ENCODE data around the gene SPATS2L.

SPATS2L gene

GRCh38 chr2:200483729-200484198 is 177.3 kb downstream of the SPATS2L start:
- no peaks in the 10 kb centered on the region for H3K27me3 ChIP-seq (ENCODE audit: control insufficient read depth in 2 of 2, insufficient read depth in 2 of 2, low read length in 2 of 2)
- peaks cover 5% of the 10 kb centered on the region in 2 donors for H3K36me3 ChIP-seq (ENCODE audit: control insufficient read depth in 2 of 2, insufficient read depth in 2 of 2, low read length in 2 of 2)
- no peak overlapping the region for H3K27ac ChIP-seq (ENCODE audit: low read depth in 2 of 2, low read length in 2 of 2)
- no peak overlapping the region for H3K4me3 ChIP-seq (ENCODE audit: low read length in 2 of 2)
- no peaks in the 10 kb centered on the region for H3K9me3 ChIP-seq (ENCODE audit: control insufficient read depth in 2 of 2, low read length in 2 of 2)
- peaks cover 0 to 5% of the 10 kb centered on the region in 2 donors for H3K4me1 ChIP-seq (ENCODE audit: control insufficient read depth in 2 of 2, insufficient read depth in 2 of 2, low read length in 2 of 2)
- H3K9ac ChIP-seq (ENCODE audit: low read depth in 1 of 2, low read length in 2 of 2) = no peak overlapping the region

DNA sequence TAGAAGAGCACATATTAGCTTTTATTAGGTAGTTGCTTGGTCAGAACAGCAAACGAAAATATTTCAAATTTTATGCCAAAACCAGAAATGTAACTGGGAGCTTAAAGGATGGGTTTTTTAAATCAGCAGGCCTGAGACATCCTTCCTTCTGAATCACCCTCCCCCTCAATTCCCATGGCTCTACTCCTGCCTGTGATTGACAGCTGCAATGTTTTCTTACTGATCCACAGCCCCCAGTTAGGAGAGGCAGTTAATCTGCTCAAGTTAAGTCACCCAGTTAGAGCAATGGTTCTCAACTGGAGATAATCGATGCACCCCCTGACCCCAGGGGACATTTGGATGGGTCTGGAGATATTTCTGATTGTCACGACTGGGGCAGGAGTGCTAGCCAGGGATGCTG is 178.4 kb downstream of the SPATS2L start:
- Histone ChIP-seq H3K4me3 (ENCODE audit: low read length in 2 of 2) (no peak overlapping the region), H3K4me1 (ENCODE audit: control insufficient read depth in 2 of 2, insufficient read depth in 2 of 2, low read length in 2 of 2) (peaks cover 0 to 5% of the 10 kb centered on the region in 2 donors), H3K27me3 (ENCODE audit: control insufficient read depth in 2 of 2, insufficient read depth in 2 of 2, low read length in 2 of 2) (no peaks in the 10 kb centered on the region), H3K36me3 (ENCODE audit: control insufficient read depth in 2 of 2, insufficient read depth in 2 of 2, low read length in 2 of 2) (peaks cover 2 to 8% of the 10 kb centered on the region in 2 donors), H3K9me3 (ENCODE audit: control insufficient read depth in 2 of 2, low read length in 2 of 2) (no peaks in the 10 kb centered on the region), H3K27ac (ENCODE audit: low read depth in 2 of 2, low read length in 2 of 2) (no peak overlapping the region), H3K9ac (ENCODE audit: low read depth in 1 of 2, low read length in 2 of 2) (no peak overlapping the region)

GRCh38 chr2:200486529-200486928 is 180.0 kb downstream of the SPATS2L start:
- H3K27me3 ChIP-seq (ENCODE audit: control insufficient read depth in 2 of 2, insufficient read depth in 2 of 2, low read length in 2 of 2) = no peaks in the 10 kb centered on the region
- peaks cover 0 to 5% of the 10 kb centered on the region in 2 donors for H3K4me1 ChIP-seq (ENCODE audit: control insufficient read depth in 2 of 2, insufficient read depth in 2 of 2, low read length in 2 of 2)
- H3K27ac ChIP-seq (ENCODE audit: low read depth in 2 of 2, low read length in 2 of 2) = no peak overlapping the region
- H3K9me3 ChIP-seq (ENCODE audit: control insufficient read depth in 2 of 2, low read length in 2 of 2) = no peaks in the 10 kb centered on the region
- H3K9ac ChIP-seq (ENCODE audit: low read depth in 1 of 2, low read length in 2 of 2) = no peak overlapping the region
- H3K36me3 ChIP-seq (ENCODE audit: control insufficient read depth in 2 of 2, insufficient read depth in 2 of 2, low read length in 2 of 2) = peaks cover 16 to 17% of the 10 kb centered on the region in 2 donors
- no peak overlapping the region for H3K4me3 ChIP-seq (ENCODE audit: low read length in 2 of 2)

DNA sequence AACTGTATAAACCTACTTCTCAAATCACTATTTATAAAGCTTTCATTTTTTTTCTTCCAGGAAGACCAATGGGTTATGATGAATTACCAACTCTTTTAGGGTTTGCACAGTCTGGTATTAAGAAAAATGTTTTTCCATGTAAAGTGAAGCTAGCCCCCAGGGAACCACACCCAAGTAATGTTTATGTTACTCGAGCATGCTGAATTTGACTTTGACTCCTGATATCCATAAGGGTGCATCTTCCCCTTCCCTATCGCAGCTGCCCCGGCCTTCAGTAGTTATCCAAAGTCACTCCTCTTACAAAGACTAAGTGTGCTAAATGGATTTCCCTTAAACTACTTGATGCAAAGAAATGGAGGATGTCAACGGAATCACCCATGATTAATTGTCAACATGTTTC is 181.7 kb downstream of the SPATS2L start:
- H3K9ac ChIP-seq (ENCODE audit: low read depth in 1 of 2, low read length in 2 of 2) = no peak overlapping the region
- H3K4me1 ChIP-seq (ENCODE audit: control insufficient read depth in 2 of 2, insufficient read depth in 2 of 2, low read length in 2 of 2) = peaks cover 0 to 5% of the 10 kb centered on the region in 2 donors
- H3K4me3 ChIP-seq (ENCODE audit: low read length in 2 of 2) = no peak overlapping the region
- H3K27me3 ChIP-seq (ENCODE audit: control insufficient read depth in 2 of 2, insufficient read depth in 2 of 2, low read length in 2 of 2) = no peaks in the 10 kb centered on the region
- peaks cover 25 to 28% of the 10 kb centered on the region in 2 donors for H3K36me3 ChIP-seq (ENCODE audit: control insufficient read depth in 2 of 2, insufficient read depth in 2 of 2, low read length in 2 of 2)
- no peaks in the 10 kb centered on the region for H3K9me3 ChIP-seq (ENCODE audit: control insufficient read depth in 2 of 2, low read length in 2 of 2)
- no peak overlapping the region for H3K27ac ChIP-seq (ENCODE audit: low read depth in 2 of 2, low read length in 2 of 2)

DNA sequence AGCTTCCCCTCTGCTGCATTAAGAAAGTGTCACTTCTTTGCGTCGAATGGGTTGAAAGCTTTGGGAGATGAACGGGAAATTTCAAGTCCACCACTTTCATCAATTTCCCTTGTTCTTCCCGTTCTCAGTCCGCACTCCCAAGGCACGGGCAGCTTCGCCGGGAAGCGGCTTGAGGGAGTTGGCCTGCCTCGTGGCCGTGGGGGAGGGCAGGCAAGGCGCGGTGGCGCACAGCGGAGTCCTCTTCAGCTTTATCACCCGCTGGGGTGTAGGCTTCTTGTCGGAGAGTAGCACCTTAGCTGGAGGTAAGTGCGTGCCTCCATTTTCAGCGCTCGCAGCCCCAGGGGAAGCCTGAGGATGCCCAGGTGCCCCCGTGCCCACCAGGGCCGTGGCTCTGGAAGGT is 183.5 kb downstream of the SPATS2L start:
- no peak overlapping the region for H3K4me3 ChIP-seq (ENCODE audit: low read length in 2 of 2)
- H3K36me3 ChIP-seq (ENCODE audit: control insufficient read depth in 2 of 2, insufficient read depth in 2 of 2, low read length in 2 of 2) = peaks cover 28 to 34% of the 10 kb centered on the region in 2 donors
- no peaks in the 10 kb centered on the region for H3K9me3 ChIP-seq (ENCODE audit: control insufficient read depth in 2 of 2, low read length in 2 of 2)
- no peaks in the 10 kb centered on the region for H3K4me1 ChIP-seq (ENCODE audit: control insufficient read depth in 2 of 2, insufficient read depth in 2 of 2, low read length in 2 of 2)
- no peaks in the 10 kb centered on the region for H3K27me3 ChIP-seq (ENCODE audit: control insufficient read depth in 2 of 2, insufficient read depth in 2 of 2, low read length in 2 of 2)
- H3K27ac ChIP-seq (ENCODE audit: low read depth in 2 of 2, low read length in 2 of 2) = no peak overlapping the region
- H3K9ac ChIP-seq (ENCODE audit: low read depth in 1 of 2, low read length in 2 of 2) = no peak overlapping the region

DNA sequence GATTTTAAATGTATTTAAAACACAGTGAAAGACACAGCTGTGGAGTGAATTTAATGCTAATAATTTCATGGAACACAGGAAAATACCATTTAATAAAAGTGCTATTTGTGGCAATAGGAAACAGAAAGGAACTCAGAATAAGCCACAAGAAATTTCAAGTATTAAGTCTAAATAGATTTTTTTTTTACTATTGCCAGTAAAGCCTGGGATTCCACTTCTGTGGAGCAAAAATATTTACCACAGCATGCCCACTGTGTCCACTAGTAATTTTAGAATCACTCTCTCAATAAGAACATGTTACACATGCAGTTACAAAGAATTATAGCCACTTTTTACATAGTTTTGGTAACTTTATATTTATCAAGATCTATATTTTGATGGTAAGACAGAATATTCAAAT is 186.2 kb downstream of the SPATS2L start:
- Histone ChIP-seq H3K4me1 (ENCODE audit: control insufficient read depth in 2 of 2, insufficient read depth in 2 of 2, low read length in 2 of 2) (no peaks in the 10 kb centered on the region), H3K36me3 (ENCODE audit: control insufficient read depth in 2 of 2, insufficient read depth in 2 of 2, low read length in 2 of 2) (peaks cover 33 to 47% of the 10 kb centered on the region in 2 donors), H3K9ac (ENCODE audit: low read depth in 1 of 2, low read length in 2 of 2) (no peak overlapping the region), H3K27ac (ENCODE audit: low read depth in 2 of 2, low read length in 2 of 2) (no peak overlapping the region), H3K4me3 (ENCODE audit: low read length in 2 of 2) (no peak overlapping the region), H3K27me3 (ENCODE audit: control insufficient read depth in 2 of 2, insufficient read depth in 2 of 2, low read length in 2 of 2) (no peaks in the 10 kb centered on the region), H3K9me3 (ENCODE audit: control insufficient read depth in 2 of 2, low read length in 2 of 2) (no peaks in the 10 kb centered on the region)

GRCh38 chr2:200494048-200494447 is 187.6 kb downstream of the SPATS2L start:
- Histone ChIP-seq H3K9me3 (ENCODE audit: control insufficient read depth in 2 of 2, low read length in 2 of 2) (no peaks in the 10 kb centered on the region), H3K4me3 (ENCODE audit: low read length in 2 of 2) (no peak overlapping the region), H3K27ac (ENCODE audit: low read depth in 2 of 2, low read length in 2 of 2) (no peak overlapping the region), H3K36me3 (ENCODE audit: control insufficient read depth in 2 of 2, insufficient read depth in 2 of 2, low read length in 2 of 2) (peaks cover 36 to 57% of the 10 kb centered on the region in 2 donors), H3K9ac (ENCODE audit: low read depth in 1 of 2, low read length in 2 of 2) (no peak overlapping the region), H3K4me1 (ENCODE audit: control insufficient read depth in 2 of 2, insufficient read depth in 2 of 2, low read length in 2 of 2) (no peaks in the 10 kb centered on the region), H3K27me3 (ENCODE audit: control insufficient read depth in 2 of 2, insufficient read depth in 2 of 2, low read length in 2 of 2) (no peaks in the 10 kb centered on the region)

DNA sequence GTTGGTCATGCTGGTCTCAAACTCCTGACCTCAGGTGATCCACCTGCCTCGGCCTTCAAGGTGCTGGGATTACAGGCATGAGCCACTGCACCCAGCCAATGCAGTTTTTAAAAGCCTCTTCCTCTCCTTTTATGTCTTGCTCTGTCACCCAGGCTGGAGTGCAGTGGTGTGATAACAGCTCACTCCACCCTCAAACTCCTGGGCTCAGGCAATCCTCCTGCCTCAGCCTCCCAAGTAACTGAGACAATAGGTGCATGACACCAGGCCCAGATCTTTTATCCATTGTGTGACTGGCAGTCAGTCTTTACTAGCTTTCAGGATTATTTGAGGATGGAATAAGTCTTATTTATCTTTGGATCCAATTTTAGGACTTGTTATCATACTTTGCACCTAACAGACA is 190.2 kb downstream of the SPATS2L start:
- H3K4me3 ChIP-seq (ENCODE audit: low read length in 2 of 2) = no peak overlapping the region
- H3K36me3 ChIP-seq (ENCODE audit: control insufficient read depth in 2 of 2, insufficient read depth in 2 of 2, low read length in 2 of 2) = peaks cover 21 to 39% of the 10 kb centered on the region in 2 donors
- no peaks in the 10 kb centered on the region for H3K9me3 ChIP-seq (ENCODE audit: control insufficient read depth in 2 of 2, low read length in 2 of 2)

DNA sequence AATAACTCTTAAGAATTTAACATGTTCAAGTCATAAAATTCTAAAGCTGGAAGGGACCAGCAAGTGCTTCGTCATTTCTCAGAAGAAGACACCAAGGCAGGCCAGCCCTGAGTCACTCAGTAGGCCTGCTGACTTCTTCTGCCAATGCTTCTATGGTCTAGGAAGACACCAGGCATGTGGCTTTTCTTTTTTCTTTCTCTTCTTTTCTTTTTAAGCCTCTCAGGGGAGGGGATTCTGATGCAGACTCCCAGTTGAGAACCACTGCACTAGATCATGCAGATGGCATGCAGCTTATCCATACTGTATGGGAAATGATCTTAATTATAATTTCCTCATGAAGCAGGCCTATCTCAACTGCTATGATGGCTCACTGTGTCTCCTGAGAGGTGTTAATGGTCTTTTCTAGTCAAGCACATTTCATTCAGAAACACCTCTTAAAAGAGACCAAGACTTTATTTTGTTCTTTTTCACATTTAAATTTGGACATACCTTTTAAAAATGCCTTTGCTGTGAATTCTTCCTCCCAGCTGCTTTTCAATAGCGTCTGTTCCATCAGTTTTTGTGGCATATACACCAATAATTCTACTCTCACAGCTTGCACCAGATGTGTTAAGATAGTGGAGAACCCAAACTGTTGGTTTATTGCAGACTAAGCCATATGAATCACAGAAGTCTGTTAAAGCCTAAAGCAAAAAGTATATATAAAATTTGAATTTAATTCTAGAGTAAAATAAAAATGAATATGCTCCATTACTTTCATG is 192.1 kb downstream of the SPATS2L start:
- no peak overlapping the region for H3K27ac ChIP-seq (ENCODE audit: low read depth in 2 of 2, low read length in 2 of 2)
- peaks cover 17 to 32% of the 10 kb centered on the region in 2 donors for H3K36me3 ChIP-seq (ENCODE audit: control insufficient read depth in 2 of 2, insufficient read depth in 2 of 2, low read length in 2 of 2)
- H3K4me3 ChIP-seq (ENCODE audit: low read length in 2 of 2) = no peak overlapping the region
- H3K9me3 ChIP-seq (ENCODE audit: control insufficient read depth in 2 of 2, low read length in 2 of 2) = no peaks in the 10 kb centered on the region
- no peak overlapping the region for H3K9ac ChIP-seq (ENCODE audit: low read depth in 1 of 2, low read length in 2 of 2)
- no peaks in the 10 kb centered on the region for H3K4me1 ChIP-seq (ENCODE audit: control insufficient read depth in 2 of 2, insufficient read depth in 2 of 2, low read length in 2 of 2)
- no peaks in the 10 kb centered on the region for H3K27me3 ChIP-seq (ENCODE audit: control insufficient read depth in 2 of 2, insufficient read depth in 2 of 2, low read length in 2 of 2)

More for the DNA sequence above, 190.2 kb downstream of the SPATS2L start:
- H3K27ac ChIP-seq (ENCODE audit: low read depth in 2 of 2, low read length in 2 of 2) = no peak overlapping the region
- no peak overlapping the region for H3K9ac ChIP-seq (ENCODE audit: low read depth in 1 of 2, low read length in 2 of 2)
- H3K4me1 ChIP-seq (ENCODE audit: control insufficient read depth in 2 of 2, insufficient read depth in 2 of 2, low read length in 2 of 2) = no peaks in the 10 kb centered on the region
- H3K27me3 ChIP-seq (ENCODE audit: control insufficient read depth in 2 of 2, insufficient read depth in 2 of 2, low read length in 2 of 2) = no peaks in the 10 kb centered on the region

GRCh38 chr2:200502196-200502595 is 195.7 kb downstream of the SPATS2L start:
- Histone ChIP-seq H3K36me3 (ENCODE audit: control insufficient read depth in 2 of 2, insufficient read depth in 2 of 2, low read length in 2 of 2) (peaks cover 14 to 17% of the 10 kb centered on the region in 2 donors), H3K9me3 (ENCODE audit: control insufficient read depth in 2 of 2, low read length in 2 of 2) (no peaks in the 10 kb centered on the region), H3K4me3 (ENCODE audit: low read length in 2 of 2) (no peak overlapping the region), H3K9ac (ENCODE audit: low read depth in 1 of 2, low read length in 2 of 2) (no peak overlapping the region), H3K27ac (ENCODE audit: low read depth in 2 of 2, low read length in 2 of 2) (no peak overlapping the region), H3K4me1 (ENCODE audit: control insufficient read depth in 2 of 2, insufficient read depth in 2 of 2, low read length in 2 of 2) (no peaks in the 10 kb centered on the region), H3K27me3 (ENCODE audit: control insufficient read depth in 2 of 2, insufficient read depth in 2 of 2, low read length in 2 of 2) (no peaks in the 10 kb centered on the region)
